ENCODE results near the gene TM9SF2.
"Not testable (repeated sequence)": the region's sequence is repeated elsewhere in the genome, so short reads cannot be mapped to it uniquely, and the experiment has no call there.

Gene TM9SF2, protein sequence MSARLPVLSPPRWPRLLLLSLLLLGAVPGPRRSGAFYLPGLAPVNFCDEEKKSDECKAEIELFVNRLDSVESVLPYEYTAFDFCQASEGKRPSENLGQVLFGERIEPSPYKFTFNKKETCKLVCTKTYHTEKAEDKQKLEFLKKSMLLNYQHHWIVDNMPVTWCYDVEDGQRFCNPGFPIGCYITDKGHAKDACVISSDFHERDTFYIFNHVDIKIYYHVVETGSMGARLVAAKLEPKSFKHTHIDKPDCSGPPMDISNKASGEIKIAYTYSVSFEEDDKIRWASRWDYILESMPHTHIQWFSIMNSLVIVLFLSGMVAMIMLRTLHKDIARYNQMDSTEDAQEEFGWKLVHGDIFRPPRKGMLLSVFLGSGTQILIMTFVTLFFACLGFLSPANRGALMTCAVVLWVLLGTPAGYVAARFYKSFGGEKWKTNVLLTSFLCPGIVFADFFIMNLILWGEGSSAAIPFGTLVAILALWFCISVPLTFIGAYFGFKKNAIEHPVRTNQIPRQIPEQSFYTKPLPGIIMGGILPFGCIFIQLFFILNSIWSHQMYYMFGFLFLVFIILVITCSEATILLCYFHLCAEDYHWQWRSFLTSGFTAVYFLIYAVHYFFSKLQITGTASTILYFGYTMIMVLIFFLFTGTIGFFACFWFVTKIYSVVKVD

DNA sequence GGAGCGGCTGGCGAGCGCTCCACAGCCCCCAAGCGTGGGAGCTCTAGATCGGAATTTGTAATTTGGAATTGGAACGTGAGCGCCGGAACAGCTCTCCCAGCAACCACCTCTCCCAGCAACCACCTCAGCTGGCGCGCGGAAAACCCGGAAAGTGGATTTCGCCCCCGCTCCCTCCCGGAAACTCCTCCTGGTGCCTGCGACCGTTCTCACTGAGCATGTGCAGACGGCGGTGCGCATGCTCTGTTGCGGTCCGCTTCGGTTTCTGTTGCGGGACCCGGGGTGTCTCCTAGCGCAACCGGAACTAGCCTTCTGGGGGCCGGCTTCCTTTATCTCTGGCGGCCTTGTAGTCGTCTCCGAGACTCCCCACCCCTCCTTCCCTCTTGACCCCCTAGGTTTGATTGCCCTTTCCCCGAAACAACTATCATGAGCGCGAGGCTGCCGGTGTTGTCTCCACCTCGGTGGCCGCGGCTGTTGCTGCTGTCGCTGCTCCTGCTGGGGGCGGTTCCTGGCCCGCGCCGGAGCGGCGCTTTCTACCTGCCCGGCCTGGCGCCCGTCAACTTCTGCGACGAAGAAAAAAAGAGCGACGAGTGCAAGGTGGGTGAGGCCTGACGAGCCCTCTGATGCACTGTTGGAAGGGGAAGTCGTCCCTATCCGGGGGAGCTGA, at the start of gene TM9SF2:
TSS of gene TM9SF2 (plus strand) at position 289 of the 664 bp plus-strand sequence. CDS start at position 424, 135 bp downstream.
- peak; percentile 93 for FAIRE-seq

DNA sequence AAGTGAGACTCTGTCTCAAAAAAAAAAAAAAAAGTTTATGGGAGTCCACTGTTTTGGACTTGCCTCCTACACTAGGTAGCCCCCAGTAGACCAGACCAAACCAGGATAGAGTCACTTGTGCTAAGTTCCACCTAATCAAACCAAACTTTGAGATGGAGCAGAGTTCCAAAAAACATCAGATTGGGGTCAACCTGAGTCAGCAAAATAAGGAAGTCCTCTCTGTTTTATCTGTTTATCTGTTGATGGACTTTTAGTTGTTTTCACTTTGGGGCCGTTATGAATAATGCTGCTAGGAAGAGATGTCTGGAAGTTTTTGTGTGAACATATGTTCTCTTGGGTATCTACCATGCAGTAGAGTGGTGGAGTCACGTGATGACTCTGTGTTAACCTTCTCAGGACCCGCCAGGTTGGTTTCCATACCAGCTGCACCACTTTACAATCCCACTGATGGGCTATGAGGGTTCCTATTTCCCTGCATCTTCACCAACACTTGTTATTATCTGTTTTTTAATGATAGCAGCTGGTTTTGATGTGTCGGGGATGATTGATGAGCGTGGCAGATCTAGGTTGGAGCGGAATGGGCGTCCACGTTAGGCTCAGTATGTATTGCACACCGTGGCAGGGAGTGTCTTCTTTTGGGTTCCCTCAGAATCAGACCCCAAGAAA, 46.6 kb upstream of the TM9SF2 start:
- no peak for FAIRE-seq

DNA sequence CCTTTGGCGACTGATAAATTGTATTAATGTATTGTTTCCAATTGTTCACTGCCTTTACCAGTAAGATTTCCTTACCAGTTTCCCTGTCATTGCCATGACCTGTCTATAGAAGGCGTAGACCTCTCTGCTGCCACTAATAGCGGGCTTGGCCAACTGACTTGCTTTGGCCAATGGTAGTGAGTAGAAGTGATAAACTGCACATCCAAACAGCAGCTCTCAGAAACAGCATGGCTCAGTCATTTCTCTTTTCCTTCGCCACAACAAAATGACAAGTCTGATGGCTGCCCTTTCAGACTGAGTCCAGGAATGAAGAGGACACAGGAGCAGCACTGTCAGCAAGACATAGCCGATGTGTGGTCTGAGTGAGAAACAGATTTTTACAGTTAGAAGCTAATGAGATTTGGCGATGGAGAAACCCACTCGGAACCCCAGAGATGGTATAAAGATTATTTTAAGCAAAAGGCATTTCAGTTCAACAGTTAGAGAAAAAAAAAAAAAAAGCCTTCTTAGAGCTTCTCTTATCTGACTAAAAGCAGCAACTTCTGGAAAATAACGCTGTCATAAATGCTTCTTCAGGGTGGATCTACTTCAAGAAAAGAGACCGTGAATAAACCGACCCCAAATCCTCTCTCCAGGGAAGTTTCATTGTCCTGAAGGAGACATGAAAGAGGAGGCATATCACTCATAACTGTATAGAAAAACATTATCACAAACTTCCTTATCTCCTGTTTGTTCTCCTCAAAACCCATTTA, 42.0 kb upstream of the TM9SF2 start:
- FAIRE-seq = no peak

DNA sequence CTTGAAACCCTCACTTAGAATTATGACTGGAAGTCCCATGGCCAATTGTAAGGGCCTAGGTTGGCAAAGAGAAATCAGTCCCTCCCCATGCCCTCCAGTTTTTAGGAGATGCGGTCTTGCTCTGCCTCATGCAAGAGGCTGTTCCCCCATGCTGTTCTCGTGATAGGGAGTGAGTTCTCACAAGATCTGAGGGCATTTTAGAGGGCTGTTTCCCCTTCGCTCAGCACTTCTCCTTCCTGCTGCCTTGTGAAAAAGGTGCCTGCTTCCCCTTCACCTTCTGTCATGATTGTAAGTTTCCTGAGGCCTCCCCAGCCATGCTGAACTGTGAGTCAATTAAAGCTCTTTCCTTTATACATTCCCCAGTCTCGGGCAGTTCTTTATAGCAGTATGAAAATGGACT, 40.5 kb upstream of the TM9SF2 start:
- FAIRE-seq = not testable (repeated sequence)

DNA sequence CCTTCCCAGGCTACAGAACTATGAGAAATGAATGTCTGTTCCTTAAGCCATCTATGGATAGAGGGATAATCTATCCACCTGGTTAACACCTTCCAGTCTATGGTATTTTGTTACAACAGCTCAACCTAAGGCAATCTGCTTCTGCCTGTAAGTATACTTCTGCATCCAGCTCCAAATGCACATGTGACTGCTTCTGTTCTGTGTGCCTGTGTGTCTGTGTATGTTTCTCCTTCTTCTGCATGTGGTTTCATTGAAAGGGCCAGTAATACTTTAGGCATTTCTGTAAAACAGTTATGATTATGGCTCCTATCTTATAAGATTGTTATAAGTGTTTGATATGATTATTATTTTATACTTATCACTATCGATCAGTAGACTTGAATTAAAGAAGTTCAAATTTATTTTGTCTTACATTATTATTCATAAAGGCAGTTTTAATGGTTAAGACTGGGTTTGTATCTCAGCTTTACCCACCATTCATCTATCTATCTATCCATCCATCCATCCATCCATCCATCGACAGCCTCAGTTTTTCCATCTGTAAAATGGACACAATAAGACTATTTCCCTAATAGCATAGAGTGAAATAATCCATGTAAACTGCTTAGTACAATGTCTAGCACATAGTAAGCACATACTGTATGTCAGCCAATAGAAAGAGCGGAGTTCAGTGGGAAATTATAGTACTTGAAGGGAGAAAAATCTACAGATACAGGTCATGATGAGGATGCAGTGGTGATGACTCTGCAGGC, 37.5 kb upstream of the TM9SF2 start:
- FAIRE-seq = no peak

DNA sequence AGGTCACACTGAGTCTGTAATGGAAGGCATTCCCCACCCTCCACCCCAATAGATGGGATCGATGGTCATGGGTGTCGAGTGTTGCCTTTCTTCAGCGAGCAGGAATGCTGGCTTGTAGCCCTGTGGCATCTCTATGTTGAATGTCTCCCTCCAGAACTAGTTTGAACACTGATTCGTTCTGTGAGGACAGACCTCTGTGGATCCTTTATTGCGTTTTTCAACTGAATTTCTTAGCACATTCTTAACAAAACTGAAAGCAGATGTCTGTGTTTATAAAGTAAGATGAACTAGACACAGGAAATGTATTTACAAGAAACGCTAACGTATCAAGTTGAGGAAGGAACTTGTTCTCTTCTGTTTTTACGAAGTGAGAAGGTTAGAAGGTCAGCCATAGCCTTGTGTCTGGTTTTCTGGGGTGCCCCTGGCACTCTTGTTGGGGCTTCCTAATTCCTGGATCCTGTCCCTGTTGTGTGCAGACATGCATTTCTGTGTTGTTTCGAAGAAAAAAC, 36.8 kb upstream of the TM9SF2 start:
- no peak for FAIRE-seq

DNA sequence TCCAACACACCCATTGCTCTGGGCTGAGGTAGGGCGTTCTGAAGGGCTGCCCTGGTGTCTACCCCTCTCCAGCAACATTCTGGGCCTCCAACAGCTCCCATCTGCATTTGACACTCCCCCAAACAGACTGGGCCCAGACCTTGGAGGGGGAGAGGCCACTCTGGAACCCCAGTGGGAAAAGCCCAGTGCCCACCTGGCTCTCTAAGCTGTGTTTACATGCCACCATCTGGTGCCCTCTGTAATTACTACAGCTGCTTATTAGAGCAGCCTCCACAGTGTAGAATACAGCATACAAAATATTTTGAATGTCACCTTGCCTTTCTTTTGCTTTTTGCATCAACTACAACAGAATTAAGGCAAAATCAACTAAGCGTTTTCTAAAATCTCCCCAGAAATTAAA, 35.8 kb upstream of the TM9SF2 start:
- no peak for FAIRE-seq

DNA sequence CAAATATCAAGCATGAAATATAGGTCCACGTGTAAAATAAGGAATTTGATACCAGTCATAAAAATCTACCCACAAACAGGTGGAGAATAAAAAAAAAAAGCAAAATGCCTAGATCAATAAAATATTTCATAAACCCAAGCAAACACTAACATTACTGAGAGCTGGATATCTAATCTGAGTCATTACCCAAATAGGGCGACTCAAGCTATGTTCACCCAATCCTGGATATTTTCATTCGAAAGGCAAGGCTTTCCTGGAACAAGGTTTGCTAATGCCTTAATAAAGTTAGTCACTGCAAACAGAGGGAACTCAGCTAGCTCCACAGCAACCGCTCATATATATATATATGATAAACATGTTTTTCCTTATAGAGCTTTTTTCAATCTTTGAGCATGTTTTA, 33.5 kb upstream of the TM9SF2 start:
- no peak for FAIRE-seq

DNA sequence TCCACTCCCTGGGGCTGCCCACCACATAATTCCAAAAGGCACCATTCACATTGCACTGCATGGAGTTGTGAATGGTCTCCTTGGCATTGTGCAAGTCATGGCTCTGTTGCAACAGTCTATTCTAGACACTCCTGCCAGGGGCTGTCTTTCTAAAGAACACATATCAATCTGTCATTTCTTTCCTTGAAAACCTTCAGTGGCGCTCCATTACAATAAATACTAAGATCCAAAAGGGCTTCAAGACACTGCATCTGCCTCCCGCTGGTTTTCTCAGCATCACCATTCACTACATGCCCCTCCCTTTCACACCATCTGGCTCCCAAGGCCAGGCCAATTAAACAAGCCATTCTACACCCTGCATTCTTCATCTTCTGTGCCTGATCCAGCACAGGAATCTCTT, 32.2 kb upstream of the TM9SF2 start:
- FAIRE-seq = no peak

DNA sequence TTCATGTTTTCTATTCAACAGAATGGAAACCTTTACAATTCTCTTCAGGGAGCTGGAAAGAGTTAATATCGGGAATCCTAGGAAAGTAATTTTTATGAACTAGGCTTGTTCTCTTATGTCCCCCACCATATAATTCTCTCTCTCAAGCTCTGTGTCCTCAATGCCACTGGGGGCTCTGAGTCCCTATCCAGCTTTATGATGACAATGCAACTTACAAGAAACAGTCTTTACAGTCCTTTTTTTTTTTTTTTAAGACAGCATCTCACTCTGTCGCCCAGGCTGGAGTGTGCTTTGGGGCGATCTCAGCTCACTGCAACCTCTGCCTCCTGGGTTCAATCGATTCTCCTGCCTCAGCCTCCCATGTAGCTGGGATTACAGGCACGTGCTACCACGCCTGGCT, 31.2 kb upstream of the TM9SF2 start:
- FAIRE-seq = no peak

DNA sequence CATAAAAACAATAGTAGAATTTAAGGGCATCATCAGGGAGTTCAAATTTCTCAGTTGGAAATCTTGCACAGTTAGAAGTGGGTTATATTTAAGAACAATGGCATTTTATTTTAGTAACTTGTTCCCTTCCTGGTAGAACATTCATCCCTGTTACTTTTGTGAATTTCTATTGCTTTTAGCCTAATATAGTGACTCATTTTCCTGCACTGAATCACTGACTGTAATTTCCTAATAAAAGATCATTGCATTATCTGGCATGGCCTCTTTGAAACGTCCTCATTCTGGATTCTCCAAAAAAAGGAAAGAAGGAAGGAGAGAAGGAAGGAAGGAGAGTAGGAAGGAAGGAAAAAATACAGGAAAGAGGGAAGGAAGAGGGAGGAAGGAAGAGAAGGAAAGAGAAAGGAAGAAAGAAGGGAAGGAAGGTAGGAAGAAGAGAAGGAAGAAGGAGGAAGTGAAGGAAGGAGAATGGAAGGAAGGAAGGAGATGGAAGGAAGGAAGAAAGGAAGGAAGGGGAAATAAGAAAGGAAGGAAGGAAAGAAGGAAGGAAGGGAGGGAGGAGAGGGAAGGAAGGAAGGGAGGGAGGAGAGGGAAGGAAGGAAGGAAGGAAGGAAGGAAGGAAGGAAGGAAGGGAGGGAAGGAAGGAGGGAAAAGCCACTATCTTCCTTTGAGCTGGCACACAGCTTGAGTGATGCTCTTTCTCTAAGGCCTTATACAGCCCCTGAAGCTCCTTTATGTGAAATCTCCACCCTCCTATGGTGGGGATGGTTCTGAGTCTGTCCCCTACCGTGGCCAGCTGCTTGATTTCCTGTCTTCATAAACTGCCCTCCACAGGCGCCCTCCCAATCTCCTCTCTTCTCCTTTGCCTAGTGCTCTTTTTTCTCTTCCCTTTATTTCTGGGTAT, 29.8 kb upstream of the TM9SF2 start:
- FAIRE-seq = no peak

DNA sequence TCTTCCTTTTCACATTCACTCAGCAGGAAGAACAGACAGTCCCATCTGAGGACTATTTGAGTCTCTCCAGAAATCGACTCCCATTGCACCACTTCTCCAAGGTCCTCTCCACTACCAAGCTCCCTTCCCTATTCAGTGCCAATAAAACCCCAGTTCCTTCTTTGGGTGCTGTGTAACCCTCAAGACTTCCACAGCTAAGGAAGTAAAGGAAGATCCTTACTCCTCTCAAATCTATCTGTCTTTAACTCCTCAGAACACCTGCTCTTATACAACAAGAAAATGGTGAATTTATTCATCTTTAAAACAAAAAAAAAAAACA, 29.2 kb upstream of the TM9SF2 start:
- no peak for FAIRE-seq

DNA sequence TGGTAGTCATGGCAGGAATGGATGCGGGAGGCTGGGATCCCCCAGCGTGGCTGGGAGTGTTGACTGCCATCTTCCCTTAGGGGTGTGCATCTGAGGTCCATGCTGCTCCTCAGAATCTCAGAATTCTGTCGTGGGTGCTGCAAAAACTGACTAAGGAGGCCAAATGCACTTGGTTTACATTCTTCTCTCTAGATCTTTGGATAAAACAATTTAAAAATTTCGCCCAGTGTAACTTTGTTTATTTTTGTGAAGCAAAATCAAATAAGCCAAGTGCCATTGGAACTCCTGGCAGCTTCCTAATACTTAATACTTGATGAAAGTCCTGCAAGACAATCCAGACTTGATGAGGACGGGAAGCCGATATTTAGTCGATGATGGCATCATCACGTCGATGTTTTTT, 27.8 kb upstream of the TM9SF2 start:
- no peak for FAIRE-seq

DNA sequence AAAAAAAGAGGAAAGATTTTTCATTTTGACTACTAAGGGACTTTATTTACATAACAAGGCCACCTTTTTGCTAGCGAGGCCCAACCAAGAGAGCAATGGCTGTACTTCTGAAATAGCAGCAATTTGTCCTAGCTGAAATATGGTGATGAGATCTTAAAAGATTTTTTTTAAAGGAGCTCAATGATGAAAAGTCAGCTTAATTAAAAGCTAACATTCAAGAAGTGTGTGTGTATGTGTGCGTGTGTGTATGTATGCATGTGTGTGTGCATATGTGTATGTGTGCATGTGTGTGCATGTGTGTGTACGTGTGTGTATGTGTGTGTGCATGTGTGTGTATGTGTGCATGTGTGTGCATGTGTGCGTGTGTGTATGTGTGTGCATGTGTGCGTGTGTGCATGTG, 24.6 kb upstream of the TM9SF2 start:
- FAIRE-seq = no peak

DNA sequence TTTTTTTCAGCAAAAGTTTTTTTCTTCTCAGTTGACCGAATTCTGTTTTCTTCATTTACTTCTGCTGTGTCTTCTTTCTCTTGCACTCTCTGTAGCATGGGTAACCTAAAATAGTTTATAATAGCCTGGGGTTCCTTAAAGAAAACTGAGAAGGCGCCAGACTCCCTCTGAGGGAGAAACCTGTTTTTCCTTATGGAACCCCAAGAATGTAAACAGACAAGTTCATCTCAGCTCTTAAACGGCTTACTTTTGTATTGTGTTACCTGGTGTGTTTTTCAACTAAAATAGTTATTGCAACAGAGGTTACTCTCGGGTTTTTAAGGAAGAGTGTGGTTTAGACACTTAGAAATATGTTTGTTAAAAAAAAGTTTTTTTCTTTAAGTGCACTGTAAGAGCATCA, 23.8 kb upstream of the TM9SF2 start:
- no peak for FAIRE-seq

DNA sequence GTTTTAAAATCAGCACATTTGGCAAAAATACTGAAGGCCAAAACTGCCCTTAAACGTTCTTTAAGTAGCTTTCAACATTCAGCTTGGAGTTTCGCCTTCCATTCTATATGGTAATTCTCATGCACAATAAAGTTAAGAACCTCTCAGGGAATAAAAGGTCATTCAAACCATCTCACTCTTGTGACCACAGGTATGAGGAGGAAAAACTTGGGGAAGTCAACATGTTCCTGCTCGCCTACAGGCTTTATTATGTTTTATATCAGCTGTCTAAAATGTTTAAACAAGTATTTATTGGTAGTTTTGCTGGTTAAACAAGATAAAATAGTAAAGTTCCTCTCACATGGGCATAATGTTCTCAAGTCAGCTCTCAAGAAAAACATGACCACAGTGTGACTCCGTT, 19.9 kb upstream of the TM9SF2 start:
- no peak for FAIRE-seq

DNA sequence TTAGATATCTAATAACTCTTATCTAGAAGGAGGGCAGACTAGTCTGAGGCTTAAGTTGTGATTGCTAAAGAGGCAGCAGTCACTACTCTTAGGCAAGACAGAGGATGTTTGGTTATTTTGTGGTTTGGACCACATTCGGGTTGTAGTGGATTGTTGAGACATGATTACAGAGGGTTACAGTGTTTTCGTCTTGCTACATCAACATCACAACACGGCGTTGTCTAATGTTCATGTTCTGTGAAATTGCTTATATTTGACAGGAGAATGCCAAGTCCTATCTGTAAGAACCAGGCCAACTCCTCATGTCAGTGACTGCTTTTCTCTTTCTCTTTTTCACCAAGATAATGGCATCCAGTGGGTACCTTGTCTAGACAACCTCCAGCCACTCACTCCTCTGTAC, 16.8 kb upstream of the TM9SF2 start:
- no peak for FAIRE-seq

DNA sequence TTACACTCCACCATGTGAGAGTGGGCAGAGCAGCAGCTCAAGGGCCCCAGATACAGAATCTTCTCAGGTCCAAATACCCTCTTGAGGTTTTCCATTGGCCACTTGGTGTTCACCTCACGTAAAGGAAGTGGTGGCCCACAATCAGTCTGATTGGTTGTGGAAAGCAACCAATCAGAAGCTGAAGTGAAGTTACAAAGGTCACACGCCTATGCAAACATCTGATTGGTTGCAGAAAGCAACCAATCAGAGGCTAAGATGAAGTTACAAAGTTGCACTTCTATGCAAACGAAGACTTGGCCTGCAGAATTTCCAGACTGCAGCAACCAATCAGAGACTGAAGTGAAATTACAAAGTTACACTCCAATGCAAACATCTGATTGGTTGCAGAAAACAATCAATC, 14.3 kb upstream of the TM9SF2 start:
- FAIRE-seq = no peak

DNA sequence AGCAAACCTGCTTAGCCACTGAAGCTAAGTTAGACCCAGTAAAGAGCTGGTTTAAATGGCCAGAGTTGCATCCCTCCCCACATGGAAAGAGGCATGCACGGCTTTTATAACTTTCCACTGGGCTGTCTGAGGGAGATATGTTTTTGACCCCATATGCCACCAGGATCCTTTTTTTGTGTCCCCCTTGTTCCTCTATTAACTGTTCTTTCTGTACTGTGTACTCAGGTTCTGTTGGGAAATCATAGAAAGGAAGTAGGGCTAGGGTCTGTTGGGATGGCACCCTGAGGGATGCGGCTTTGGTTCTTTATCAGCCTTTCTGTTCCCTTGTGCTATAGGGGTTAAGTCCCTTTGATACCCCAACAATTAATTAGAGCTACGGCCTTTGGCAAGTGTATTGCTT, 12.2 kb upstream of the TM9SF2 start:
- FAIRE-seq = no peak

DNA sequence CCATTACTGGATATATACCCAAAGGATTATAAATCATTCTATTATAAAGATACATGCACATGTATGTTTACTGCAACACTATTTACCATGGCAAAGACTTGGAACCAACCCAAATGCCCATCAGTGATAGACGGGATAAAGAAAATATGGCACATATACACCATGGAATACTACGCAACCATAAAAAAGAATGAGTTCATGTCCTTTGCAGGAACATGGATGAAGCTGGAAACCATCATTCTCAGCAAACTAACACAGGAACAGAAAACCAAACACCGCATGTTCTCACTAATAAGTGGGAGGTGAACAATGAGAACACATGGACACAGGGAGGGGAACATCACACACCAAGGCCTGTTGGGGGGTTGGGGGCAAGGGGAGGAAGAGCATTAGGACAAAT, 9.5 kb upstream of the TM9SF2 start:
- not testable (repeated sequence) for FAIRE-seq

All from G401.6 (cell line).